ENCODE data around the gene CDKN2B.
"Not testable (repeated sequence)": the region's sequence is repeated elsewhere in the genome, so short reads cannot be mapped to it uniquely, and the experiment has no call there.

Gene CDKN2B, protein sequence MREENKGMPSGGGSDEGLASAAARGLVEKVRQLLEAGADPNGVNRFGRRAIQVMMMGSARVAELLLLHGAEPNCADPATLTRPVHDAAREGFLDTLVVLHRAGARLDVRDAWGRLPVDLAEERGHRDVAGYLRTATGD

DNA sequence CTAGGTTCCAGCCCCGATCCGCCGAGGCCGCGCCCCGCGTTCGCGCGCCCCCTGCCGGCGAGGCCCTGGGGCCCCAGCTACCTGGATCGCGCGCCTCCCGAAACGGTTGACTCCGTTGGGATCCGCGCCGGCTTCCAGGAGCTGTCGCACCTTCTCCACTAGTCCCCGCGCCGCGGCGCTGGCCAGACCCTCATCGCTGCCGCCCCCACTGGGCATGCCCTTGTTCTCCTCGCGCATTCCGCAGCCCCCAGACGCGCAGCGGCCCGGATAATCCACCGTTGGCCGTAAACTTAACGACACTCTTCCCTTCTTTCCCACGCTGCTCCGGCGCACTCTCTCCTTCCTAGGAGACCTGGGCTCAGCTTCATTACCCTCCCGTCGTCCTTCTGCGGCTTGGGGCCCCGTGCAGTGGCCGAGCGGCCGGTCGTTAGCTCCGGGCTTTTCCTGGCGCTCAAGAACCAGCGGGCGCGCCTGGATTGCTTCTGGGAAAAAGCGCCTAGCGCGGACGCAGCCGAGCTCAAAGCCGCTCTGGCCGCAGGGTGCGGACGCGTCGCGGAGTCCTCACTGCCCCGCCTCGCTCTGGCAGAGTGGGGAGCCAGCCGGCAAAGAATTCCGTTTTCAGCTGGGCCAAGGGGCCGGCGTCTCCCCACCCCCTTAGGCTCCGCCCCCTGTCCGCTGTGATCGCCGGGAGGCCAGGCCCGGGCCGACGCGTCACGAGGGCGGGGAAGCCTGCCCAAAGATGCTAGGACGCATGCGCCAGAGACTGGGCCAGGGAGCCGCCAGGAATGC, at the start of gene CDKN2B:
TSS of gene CDKN2B (minus strand) at position 589 of the 789 bp plus-strand sequence. CDS start at position 237, 352 bp downstream.
- DNase-seq, result peak; percentile 79

DNA sequence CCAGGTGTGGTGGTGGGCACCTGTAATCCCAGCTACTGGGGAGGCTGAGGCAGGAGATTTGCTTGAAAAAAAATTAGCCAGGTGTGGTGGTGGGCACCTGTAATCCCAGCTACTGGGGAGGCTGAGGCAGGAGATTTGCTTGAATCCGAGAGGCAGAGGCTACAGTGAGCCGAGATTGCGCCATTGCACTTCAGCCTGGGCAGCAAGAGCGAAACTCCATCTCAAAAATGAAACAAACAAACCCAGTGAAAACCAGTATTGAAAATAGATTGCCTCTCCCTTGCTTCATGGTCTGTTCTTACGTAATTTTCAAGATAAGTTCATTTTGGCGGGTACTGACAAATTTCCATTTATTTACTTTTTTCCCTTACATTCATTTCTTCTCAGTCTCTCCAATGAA, 48.9 kb upstream of the CDKN2B start:
- DNase-seq, result not testable (repeated sequence)

DNA sequence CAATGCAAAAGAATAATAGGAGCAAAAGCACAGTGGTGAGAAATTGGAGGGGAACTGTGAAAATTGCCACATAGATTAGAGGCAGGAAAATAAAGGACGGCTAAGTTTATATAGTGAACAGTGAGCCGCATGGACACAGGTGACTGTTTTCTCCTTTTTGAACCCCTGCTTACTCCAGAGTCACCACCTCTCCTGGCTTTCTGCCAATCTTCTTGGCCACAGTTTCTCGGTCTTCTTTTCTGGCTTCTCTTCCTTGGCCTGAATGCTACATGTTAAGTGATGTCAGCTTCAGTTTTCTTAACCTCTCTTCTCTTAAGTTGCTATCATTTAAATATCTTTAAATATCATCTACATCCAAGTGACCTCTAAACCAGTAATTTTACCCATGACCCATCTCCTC, 47.3 kb upstream of the CDKN2B start:
- no peak for DNase-seq

DNA sequence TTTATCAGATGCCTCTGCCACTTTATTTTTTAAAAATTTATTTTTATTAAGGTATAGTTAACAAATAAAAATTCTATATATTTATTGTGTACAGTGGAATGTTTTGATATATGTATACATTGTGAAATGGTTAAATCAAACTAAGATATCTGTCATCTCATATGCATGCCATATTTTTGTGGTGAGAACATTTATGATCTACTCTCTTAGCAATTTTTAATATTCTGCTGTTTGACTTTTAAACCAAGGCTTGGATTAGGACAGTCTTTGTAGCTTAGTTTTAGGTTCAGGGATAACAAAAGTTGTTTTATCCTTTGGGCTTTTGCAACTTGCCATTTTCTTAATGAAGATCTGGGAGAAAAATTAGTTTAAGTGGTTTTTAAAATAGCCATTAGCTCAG, 46.0 kb upstream of the CDKN2B start:
- DNase-seq, result no peak

DNA sequence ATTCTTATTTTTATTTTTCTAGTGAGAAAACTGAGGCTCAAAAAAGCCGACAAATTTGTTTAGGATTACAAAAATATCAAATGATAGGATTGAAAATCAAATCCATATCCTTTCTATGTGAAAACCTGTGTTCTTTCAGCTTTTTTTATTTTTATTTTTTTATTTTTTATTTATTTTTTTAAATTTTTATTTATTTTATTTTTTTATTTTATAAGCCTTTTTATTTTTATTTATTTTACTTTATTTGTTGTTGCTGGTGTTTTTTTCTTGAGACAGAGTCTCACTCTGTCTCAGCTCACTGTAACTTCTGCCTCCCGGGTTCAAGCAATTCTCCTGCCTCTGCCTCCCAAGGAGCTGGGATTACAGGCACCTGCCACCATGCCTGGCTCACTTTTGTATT, 45.4 kb upstream of the CDKN2B start:
- DNase-seq, result no peak

DNA sequence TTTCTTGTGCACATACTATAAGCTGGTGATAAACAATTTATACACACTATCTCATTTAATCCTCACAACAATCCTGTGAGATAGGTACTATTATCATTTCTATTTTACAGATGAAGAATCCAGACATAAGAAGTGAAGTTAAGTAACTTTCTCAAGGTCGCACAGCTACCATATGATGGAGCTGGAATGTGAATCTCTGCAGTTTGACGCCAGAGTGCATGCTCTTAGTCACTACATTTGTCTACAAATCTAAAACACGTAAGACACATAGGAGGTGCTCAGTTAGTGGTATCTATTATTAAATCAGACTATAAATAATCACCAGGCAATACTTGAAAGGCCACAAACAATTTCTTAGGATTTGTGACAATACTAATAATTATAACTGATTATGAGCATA, 45.0 kb upstream of the CDKN2B start:
- no peak for DNase-seq

DNA sequence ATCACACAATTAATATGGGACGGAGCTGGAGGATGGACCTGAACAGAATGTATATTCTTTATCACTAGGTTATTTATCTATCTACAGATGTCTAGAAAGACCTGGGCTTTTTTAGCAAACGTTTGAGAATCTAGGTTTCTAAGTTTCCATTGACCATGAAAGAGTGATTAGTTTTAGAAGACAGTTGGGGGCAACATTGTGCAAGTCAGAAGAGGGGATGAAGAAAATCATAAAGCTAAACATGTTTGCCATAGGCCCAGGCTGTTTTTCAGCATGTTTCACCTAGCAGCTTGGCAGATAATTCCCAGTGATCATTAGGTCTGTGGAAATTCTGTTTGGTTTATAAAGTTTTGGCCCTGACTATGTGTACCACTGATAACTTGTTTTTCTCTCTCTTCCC, 44.1 kb upstream of the CDKN2B start:
- no peak for DNase-seq

DNA sequence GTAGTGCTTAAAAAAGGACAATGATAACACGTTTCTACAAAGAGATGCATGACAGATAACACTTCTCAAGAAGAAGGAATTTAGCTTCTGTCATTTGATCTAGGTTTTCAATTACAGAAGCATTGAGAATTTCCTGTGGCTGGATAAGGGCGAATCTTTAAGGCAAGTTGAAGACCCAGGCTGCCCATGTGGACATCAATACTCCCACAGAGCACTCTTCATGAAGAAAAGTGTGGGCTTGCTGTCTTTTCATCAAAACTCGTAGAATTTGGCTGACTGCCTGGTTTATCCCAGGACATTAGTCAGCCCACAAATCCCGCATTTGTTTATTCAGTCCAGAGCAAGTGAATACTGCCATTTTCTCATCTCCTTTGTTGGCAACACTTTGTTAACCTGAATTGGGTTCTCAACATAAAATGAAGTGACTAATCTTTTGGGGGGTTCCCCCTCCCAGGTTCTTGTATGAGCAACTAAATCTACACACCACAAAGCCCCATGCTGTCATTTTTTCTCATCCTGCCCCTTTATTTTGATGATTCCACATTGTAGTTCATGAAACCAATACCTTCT, 43.4 kb upstream of the CDKN2B start:
- peak; percentile 47 for DNase-seq

DNA sequence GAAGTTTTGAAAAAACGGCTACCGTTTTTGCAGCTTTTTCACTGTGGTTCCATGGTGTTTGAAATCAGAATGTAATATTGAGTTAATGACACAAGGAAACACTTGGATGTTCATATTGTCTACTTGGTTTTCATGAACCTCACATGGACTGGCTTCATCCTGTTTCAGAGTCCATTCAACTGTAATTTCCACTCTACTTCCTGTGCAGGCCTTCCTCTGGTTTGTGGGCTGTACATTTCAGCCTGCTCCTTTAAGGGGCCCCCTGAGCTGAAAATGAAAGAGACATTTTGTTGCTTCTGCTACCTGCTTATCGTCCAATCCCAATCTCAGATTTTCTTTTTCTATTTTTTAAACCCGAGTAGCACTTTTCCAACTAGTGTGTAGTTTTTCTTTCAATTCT, 41.8 kb upstream of the CDKN2B start:
- no peak for DNase-seq

DNA sequence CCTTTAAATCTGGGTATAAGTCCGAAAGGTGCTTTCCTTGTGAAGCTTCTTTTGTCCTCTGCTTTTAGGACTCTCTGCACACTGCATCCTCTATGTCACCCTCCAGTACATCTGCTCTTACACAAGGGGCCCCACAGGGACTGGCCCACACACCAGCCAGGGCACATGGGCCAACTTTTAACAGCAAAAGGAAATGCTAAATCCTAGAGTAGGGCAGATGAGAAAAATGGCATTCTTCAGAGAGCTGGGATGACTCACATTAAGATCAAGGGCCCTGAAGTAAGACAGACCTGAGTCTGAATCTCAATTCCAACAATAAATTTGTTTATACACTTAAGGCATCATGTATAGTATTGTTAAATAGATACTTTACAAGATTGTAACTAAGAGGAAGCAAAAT, 40.3 kb upstream of the CDKN2B start:
- DNase-seq, result no peak

DNA sequence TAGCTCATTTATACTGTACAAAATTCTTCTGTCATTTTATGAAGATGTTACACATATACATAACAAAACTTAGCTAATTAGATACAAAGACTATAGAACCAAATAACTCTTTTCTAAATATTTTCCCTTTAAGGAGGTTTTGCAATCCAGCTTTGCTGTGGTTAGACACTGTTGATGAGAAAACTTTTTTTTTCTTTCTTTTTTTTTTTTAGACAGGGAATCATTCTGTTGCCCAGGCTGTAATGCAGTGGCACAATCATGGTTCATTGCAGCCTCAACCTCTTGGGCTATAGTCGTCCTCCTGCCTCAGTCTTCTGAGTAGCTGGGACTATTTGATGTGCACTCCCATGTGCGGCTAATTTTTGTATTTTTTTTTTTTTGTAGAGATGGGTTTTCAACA, 38.5 kb upstream of the CDKN2B start:
- no peak for DNase-seq

DNA sequence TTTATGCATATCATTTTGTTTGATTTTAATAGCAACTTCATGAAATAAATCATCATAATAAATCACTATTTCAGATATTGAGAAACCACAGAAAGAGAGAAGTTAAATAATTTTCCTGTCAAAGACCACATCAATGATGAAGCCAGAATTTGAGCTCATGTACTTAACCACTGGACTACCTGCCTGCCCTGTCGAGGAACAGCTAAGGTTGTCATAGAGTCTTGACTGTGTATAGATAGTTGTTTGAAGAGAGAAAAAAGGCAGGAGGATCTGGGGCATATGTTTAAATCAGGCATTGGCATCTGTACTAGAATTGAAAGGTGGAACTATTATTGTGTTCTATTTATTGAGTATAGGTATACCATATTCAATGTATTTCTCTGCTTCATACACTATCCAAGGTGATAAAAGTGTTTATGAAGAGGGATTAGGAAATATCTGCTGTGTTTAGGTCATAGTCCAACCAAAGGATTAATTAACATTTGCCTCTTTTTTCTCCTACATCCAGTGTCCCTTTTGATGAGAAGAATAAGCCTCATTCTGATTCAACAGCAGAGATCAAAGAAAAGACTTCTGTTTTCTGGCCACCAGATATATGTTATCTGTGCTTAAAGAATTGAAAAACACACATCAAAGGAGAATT, 37.3 kb upstream of the CDKN2B start:
- DNase-seq, result no peak

DNA sequence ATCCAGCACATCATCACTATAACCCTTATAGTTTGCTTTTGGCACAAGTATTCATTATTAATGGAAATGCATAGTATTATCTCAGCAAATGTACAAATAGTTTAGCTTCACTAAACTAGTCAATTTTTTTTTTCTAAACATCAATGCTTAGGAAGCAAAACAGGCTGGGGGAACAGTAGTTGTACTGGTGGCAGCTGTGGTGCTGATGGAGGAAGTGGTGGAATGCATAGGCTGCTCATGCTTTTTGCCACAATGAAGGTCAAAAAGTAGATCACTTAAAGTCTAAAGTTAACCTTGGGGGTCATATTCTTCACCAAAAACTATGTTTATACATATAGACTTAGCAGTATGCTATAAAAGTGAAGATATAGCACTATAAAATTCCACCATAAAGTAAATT, 36.3 kb upstream of the CDKN2B start:
- DNase-seq, result no peak

DNA sequence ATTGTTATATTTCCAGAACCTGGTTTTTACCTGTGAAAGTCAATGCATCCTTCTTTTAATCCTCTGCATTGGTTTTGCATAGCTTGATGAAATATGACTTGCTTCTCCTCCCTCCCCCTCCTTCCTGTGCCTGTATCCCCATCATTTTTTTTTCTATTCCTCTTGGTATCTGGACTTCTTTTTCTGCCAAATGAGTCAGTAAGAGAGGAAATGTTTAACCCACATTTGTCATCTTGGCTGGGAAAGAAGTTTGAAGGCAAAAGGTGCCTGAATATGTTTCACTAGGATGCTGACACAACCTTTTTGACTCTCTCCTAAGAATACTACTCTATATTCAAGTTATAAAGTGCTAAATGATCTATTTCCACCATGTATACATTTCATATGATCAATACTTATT, 35.5 kb upstream of the CDKN2B start:
- no peak for DNase-seq

DNA sequence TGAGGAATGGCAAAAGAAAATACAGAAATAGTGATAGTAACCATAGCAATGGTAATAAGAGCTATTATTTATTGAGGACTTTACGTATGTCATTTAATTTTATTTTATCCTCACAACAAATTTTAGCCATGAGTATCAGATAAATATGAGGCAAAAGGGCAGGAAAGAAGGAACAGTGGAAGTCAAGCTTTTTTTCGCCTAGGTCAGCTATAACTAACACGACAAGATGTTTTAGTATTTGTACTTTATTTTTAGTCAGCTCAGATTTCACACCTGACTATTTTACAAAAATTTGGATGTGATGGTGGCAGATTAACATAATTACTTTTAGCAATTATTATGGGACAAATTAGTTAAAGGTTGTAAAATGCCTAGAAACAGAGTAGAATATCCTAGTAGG, 34.8 kb upstream of the CDKN2B start:
- DNase-seq, result no peak

DNA sequence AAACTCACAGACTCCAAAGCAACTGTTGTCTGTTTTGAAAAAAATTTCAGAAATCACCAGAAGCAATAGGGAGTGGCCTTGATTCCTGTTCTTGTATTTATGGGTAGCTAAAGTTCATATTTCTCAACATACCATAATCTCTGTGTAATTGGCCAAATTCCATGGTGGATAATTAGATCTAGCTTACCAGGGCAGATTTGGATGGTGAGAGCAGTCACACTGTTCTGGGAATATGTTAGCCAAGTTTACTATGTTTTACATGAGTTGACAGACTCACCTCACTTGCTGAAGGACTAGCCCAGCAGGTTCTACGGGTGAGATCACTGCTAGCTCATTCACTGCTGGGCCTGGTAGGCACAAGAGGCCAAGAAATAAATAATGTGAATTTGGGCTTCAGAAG, 32.7 kb upstream of the CDKN2B start:
- no peak for DNase-seq

DNA sequence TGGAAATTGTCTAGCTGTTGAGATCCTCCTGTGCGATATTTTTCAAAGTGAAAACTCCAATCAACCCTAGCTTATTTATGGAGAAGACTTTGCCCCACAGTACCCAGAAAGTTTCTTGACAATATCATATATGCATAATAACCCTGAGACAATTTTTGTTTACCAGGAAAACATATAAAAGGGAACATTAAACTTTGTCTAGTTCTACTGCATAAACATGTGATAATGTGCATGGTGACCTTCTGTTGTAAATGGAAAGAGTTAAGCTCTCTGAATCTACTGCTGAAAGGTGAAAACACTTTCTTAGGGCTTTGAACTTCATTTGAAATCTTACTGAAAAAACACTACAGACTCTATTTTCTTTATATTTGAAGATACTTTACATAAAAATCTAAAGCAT, 32.2 kb upstream of the CDKN2B start:
- DNase-seq, result no peak

DNA sequence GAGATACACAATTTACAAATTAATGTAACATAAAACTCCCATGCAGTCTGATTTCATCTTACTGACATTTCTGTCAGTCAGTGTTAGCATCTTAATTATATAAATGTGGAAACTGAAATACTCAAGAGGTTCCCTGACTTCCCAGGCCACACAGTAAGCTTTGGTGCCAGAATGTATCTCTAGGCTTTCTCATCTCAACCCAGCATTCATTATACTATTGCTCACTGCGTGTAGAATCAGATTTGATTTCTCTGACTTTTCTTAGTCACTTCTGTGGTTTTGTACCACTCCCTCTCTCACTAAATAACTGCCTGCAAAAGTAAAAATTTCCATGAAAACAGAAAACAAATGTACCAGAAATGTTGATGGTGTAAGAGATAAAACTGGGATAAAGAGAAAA, 31.7 kb upstream of the CDKN2B start:
- no peak for DNase-seq

DNA sequence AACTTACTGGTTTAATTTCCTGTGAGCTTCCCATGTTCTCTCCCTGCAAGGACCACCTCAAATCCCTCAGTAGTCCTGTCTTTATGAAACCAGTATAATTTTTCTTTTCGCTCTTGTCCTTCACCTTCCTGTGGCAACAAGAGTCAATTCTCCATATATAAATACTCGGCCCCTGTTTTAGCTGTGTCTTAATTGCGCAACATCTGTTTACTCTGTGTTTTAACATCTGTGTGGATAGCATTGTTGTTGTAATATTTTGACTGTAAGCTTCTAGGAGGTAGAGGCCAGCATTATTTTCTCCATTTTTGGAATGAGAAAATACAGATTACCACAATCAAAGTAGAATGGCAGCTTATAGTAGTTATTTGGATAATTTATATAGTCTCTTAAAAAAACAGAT, 30.2 kb upstream of the CDKN2B start:
- no peak for DNase-seq

DNA sequence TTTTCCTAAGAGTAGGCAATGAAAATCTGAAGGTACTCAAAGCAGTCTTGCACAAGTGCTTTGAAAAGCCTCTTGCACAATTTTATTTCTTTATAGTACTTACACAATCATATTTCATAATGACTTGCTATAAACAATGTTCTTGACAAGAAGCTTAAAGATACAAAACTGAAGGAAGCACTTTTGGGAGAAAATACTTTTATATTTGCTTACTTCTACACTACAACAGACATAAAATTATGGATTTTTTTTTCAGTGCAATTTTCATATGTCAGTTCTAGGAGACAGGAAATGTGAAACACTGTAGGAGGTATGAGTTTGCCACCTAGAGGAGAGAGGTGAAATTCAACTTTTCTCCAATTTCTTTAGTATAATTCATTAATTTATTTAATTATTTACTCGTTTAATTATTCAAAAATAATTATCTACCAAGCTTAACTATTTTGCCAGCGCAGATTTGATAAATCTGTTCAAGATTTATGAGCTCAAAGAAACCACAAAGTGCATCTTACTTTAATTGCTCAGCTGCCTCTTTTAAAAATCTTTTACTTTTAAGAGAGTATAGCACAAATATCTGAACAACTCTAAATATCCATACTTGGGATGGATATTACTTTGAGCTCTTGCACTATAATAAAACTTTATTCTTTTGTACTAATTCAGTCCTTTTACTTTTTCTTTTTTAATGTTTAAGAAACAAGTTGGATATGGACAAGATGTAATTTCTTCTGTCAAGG, 29.0 kb upstream of the CDKN2B start:
- no peak for DNase-seq

DNA sequence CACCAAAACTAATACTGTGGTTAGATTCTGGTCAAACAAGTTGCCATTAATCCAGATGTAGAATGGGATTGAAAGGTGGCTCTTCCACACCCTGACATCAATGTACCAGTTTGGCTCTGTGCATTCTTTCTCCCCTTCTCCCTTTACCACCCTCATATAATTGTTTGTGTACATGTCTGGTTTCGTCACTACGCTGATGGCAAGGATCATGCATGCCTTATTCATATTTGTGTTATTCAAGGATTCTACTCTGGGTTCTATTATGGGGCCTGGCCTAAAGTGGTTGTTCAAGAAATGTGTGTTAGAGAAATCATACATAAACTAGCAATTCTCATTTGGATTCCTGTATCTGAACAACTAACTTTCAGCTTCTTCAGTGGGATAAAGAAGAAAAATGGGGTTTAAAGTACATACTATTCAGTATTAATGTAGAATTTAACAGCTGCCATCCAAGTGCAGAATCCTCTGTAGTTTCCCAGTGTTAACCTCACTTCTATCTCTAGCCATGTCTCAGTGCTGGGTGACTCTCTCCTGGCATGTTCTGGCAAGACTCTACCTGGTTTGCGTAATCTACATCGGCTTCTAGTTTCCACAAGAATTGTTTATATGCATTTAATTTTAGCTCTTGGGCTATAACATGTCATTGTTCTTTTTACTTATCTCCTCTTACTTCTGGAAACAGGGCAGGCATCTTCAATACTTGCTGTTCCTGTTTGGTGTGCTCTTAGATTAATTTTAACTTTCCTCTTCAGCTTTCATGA, 27.9 kb upstream of the CDKN2B start:
- DNase-seq, result no peak

DNA sequence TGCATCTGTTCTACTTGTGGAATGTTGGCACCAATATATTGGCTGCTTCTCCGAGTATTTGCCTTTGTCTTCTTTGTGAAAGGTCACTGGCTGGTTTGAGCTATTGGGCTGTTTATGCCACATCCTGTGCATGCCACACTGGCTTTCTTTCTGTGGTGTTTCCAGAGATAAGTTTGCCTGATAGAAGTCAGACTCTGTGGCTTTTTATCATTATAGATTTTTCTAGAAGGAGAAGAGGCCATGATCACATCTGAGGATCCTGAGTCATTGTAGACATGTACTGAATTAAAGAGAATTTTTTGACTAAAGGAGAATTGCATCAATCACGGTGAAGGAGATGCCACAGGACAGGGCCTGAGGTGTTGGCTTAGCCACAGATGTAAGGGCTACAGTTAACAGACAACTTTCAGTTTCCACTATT, 26.5 kb upstream of the CDKN2B start:
- DNase-seq, result no peak
